Subcutaneous adipose tissue (tissue), 4 donors: Measurements from ENCODE around the gene PAFAH1B2. TPM values are rescaled to one million over a fixed set of nuclear protein-coding genes. Genes with fewer than 3 reads are reported as not detected.

Source experiments
- total RNA-seq, 4 donors: library from RNA; depleted of rRNA; stranded (reverse); fragments of >200 nt; gene quantifications; one replicate each; pipeline ENCODE4 v1.1.0, GENCODE V29; 2016
- TF ChIP-seq, protein P1 (sequence below): fragments of 450-650 bp; IDR thresholded peaks from one replicate; pipeline ENCODE4 v1.5.1; 2016; ENCODE audit warnings: low read depth, mild to moderate bottlenecking, control low read depth, antibody characterized with exemption, moderate library complexity

The PAFAH1B2 gene
- total RNA-seq, 4 donors from 2014 or later, result 69.7 to 119 (median 82.3) TPM

DNA sequence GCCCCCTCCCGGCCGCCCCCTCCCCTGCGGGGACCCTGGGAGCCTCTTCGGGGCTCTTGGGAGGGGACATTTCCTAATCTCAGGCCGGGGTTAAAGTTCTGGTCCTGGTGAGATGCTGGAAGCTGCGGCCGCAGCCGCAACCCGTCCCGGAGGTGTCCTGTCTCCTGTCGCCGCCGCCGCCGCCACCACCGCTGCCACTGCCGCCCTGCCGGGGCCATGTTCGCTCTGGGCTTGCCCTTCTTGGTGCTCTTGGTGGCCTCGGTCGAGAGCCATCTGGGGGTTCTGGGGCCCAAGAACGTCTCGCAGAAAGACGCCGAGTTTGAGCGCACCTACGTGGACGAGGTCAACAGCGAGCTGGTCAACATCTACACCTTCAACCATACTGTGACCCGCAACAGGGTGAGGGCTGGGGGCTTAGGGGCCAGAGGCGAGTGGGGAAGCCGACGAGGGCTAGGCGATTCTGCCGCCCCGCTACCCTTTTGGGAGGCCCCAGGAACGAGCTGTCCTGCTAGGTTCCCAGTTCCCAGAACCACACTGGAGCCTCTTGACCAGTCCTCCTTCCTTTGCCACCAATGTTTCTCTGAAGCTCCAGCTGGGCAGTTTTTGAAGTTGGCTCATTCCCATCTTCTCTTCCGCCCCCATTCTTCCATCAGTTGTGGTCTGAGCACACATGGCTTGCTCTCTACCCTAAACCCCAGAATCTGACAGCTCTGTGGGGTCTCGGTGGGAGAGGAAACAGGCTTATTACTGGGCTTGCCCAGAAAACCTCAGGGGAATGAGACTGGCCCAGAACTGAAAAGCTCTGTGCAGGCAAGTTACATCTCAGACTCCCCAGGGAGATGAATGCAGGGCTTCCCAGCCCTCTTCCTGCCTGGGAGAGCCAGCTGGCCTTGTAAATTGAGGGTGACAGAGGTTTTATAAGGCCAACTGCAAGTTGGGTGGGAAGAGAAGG lies 35.2 kb downstream of the PAFAH1B2 start:
- TF ChIP-seq, protein P1, sequence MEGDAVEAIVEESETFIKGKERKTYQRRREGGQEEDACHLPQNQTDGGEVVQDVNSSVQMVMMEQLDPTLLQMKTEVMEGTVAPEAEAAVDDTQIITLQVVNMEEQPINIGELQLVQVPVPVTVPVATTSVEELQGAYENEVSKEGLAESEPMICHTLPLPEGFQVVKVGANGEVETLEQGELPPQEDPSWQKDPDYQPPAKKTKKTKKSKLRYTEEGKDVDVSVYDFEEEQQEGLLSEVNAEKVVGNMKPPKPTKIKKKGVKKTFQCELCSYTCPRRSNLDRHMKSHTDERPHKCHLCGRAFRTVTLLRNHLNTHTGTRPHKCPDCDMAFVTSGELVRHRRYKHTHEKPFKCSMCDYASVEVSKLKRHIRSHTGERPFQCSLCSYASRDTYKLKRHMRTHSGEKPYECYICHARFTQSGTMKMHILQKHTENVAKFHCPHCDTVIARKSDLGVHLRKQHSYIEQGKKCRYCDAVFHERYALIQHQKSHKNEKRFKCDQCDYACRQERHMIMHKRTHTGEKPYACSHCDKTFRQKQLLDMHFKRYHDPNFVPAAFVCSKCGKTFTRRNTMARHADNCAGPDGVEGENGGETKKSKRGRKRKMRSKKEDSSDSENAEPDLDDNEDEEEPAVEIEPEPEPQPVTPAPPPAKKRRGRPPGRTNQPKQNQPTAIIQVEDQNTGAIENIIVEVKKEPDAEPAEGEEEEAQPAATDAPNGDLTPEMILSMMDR, result no peak

DNA sequence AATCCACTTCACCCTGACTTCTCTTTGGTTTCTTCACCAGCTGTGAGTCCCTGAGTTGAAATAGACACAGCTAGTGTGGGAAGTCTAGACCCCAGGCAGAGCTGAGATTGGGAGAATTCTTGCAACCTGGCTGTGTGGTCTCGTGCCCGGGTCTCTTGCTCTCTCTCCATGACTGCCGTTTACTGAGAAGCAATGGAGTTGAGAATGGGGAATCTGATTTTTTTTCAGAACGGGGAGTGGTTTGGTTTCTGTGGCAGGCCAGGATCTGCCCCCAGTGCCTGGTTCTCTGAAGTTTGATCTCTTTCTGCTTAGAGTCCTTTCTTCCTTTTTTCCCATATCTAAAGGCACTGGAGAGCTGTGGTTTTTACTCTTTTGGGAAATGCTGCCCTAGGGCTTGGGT lies 35.9 kb downstream of the PAFAH1B2 start:
- TF ChIP-seq, protein P1, result no peak

DNA sequence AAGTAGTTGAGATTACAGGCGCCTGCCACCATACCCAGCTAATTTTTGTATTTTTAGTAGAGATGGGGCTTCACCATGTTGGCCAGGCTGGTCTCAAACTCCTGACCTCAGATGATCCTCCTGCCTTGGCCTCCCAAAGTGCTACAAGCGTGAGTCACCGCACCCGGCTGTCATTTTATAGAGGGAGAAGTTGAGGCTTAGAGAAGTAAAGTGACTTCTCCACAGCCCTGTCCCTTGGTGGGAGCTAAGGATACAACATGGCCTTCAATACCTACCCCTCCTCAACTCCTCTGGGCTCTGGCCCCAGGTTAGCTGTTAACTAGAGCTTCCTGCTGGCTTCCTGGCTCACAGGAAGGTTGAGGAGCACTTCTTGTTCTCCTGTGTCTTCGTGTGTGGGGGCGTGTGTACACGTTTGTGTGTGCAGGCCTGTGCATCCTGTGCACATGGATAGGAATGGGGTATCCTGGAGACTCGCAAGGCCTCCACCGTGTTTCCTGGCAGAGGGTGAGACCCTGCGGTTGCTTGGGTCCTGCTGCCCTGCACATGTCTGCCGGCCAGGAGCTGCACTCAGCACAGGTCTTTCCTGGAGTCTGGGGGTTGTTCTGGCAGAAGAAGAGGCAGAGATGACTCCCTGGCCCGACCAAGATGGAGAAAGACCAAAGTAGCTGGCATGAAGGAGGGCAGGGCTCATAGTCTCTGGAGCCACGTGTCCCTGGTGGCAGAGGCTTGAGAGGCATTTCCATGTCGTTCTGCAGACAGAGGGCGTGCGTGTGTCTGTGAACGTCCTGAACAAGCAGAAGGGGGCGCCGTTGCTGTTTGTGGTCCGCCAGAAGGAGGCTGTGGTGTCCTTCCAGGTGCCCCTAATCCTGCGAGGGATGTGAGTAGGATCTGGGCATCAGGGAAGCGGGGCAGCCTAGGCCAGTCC lies 36.8 kb downstream of the PAFAH1B2 start:
- TF ChIP-seq, protein P1, result no peak

DNA sequence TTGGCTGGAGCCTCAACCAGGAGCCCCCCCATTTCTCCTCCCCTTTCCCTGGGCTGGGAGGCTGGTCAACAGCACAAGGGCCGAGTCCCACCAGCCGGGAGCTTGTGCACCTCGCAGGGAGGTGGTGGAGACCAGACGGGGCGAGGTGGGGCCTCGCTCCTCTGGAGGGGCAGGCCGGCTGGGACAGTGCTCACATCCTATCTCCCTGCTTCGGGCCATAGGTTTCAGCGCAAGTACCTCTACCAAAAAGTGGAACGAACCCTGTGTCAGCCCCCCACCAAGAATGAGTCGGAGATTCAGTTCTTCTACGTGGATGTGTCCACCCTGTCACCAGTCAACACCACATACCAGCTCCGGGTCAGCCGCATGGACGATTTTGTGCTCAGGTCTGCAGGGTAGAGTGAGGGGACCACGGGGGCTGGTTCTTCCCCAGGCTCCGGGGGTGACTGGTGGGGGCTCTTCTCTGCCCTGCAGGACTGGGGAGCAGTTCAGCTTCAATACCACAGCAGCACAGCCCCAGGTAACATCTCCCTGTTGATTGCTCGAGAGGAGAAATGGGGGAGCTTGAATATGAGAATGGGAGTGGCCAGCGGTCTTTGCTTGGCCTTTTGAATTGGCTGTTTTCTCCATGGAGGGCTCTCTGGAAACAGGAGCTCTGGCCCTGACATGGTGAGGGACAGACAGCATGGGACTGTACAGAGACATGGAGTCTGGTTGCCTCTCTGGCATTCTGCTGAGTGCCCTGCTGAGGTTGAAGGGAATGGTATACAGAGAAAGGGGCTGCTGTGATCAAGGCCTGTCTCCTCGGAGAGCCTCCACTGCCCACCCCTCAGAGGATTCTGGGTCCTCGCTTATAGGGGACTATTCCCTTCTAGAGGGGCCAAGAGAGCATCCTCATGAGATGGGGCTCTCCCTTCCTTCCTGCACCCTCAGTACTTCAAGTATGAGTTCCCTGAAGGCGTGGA lies 37.8 kb downstream of the PAFAH1B2 start:
- TF ChIP-seq, protein P1, result no peak

DNA sequence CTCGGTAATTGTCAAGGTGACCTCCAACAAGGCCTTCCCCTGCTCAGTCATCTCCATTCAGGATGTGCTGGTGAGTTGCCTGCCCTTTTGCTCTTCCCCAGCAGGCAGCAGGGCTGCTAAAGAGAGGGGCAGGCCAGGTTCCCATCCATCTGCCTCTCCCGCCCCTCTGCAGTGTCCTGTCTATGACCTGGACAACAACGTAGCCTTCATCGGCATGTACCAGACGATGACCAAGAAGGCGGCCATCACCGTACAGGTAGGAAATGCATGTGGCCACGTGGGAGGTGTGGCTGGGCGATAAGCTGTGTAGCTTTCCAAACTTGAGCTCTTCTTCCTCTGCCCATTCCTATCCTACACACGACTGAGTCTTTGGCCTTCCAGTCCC lies 38.5 kb downstream of the PAFAH1B2 start:
- TF ChIP-seq, protein P1, result no peak

DNA sequence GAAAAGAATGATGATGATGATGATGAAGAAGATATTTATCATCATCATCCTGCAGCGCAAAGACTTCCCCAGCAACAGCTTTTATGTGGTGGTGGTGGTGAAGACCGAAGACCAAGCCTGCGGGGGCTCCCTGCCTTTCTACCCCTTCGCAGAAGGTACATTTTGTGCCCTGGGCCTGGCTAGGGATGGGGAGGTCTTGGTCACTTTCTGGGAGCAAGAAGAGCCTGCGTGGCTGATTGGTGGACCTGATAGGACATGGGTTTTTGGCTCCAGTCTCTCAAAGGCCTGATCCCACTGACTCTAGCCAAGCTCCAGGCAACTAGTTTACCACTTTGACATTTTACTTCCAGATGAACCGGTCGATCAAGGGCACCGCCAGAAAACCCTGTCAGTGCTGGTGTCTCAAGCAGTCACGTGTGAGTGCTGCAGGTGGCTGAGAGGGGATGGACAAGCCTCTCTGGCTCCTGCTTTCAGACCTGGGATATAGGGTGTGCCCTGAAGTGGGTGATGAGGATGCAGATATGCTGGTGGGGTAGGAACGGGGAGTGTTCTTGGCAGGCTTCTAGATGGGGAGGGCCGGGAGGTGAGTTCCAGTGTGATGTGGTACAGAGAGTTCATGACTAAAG lies 39.8 kb downstream of the PAFAH1B2 start:
- TF ChIP-seq, protein P1, result no peak
